HG03196 (cell line): ENCODE data around the gene UBE2Q1.

Experiments used
- ATAC-seq: cut with Tn5 transposase; IDR thresholded peaks from one replicate; pipeline ENCODE4 v1.9.1; 2021; ENCODE audit not compliant: unreplicated experiment

UBE2Q1 gene

GRCh38 chr1:154512760-154513159 is 45.7 kb downstream of the UBE2Q1 start:
- ATAC-seq = no peak

- no peak for ATAC-seq
These were observed 54.6 kb downstream of the UBE2Q1 start for GRCh38 chr1:154503898-154504297.

- no peak for ATAC-seq
These were observed 55.7 kb downstream of the UBE2Q1 start for GRCh38 chr1:154502744-154503115.

GRCh38 chr1:154502066-154502743 is 56.3 kb downstream of the UBE2Q1 start, which contains the start of the genes SHE and TDRD10:
Gene SHE (minus strand): TSS chr1:154502412. CDS start chr1:154502026, 386 bp downstream.
Gene TDRD10 (plus strand): TSS chr1:154502219. CDS start chr1:154506904, 4,685 bp downstream.
- ATAC-seq = no peak

- ATAC-seq = no peak
These were observed 56.9 kb downstream of the UBE2Q1 start for GRCh38 chr1:154501423-154502065.

DNA sequence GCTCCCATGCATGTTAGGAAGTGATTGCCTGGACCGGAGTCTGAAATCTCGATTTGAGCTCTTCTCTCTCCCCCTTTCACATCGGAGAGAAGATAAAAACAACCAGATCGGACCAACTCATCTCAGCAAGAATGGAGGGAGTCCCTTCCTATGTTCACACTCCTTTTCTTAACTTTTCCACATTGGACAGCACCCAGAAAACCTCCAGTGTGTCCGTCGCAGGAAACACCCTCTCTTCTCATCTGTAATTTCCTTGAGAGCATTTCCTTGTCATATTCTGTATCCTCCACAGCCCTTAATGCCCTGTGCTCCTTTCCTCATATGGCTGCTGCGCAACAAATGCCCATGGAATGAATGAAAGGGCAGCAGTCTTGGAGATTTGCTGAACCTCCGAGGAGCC is 57.9 kb downstream of the UBE2Q1 start:
- ATAC-seq = no peak

- no peak for ATAC-seq
These were observed 59.0 kb downstream of the UBE2Q1 start for GRCh38 chr1:154499446-154499845.
